HCT116 (cell line): Measurements from ENCODE around the gene TCP11. TPM values are rescaled to one million over a fixed set of nuclear protein-coding genes. Genes with fewer than 3 reads are reported as not detected.

Experiments
- ATAC-seq: fragments of 200-7000 bp; cut with Tn5 transposase; 2 replicates; pipeline ENCODE4 v1.9.1; 2020; ENCODE audit warnings: mild to moderate bottlenecking, moderate library complexity
- BruUV-seq: library from RNA; stranded (reverse); fragments of 400-500 nt; replicated peaks from 2 replicates; lab custom pipeline; 2021; lab: Mats Ljungman, UMichigan
- CTCF ChIA-PET: fragments of 300-600 bp; sonication (Branson Sonifier 250); formaldehyde crosslinking; loops from one replicate; lab custom pipeline; 2021; ENCODE audit warnings: antibody characterized with exemption; lab: Charles Lee
- POLR2A ChIA-PET: fragments of 300-600, 350-600 bp; sonication (Branson Sonifier 250); formaldehyde crosslinking; loops from one replicate; lab custom pipeline; 2021; ENCODE audit warnings: antibody characterized with exemption; lab: Charles Lee
- RAD21 ChIA-PET, 2 experiments: fragments of 300-600 bp; sonication (Branson Sonifier 250); formaldehyde crosslinking; loops; one replicate each; lab custom pipeline; 2023; ENCODE audit warnings: low total read pairs in 2 of 2; ENCODE audit not compliant: uncharacterized antibody in 2 of 2, unreplicated experiment in 2 of 2, low non-redundant PET in 1 of 2; lab: Charles Lee
- DNase-seq: peaks from one replicate; pipeline ENCODE4 v3.0.0-alpha.2; 2010; ENCODE audit warnings: low read depth, low spot score
- H2AFZ ChIP-seq: fragments of 200-600 bp; shearing (Covaris generic), sonication (generic); 2 replicates; pipeline ENCODE4 v1.6.1; 2017; ENCODE audit warnings: low read depth, mixed run types, mixed read lengths, antibody characterized with exemption, low read length; ENCODE audit not compliant: poor library complexity, severe bottlenecking
- H3K27ac ChIP-seq: 2 replicates; pipeline ENCODE4 v1.5.1; 2012; ENCODE audit warnings: low read depth, low read length
- H3K27me3 ChIP-seq: fragments of 200-600 bp; sonication (generic); 2 replicates; pipeline ENCODE4 v1.6.1; 2016; ENCODE audit warnings: mixed run types, low read length, mixed read lengths; ENCODE audit not compliant: insufficient read depth
- H3K36me3 ChIP-seq, 2 experiments: fragments of 200-500 bp in 1 of 2; fragments of 200-600 bp in 1 of 2; sonication (Bioruptor generic) in 1 of 2; sonication (generic) in 1 of 2; 2 replicates each; pipeline versions ENCODE4 v1.5.1 to v1.6.1; 2014 to 2016; ENCODE audit warnings: low read length in 2 of 2, inconsistent platforms in 1 of 2, mixed read lengths in 1 of 2, mixed run types in 1 of 2; ENCODE audit not compliant: insufficient read depth in 2 of 2, control insufficient read depth in 1 of 2
- H3K4me1 ChIP-seq, 2 experiments: fragments of 200-600 bp in 1 of 2; sonication (generic) in 1 of 2; 2 replicates each; pipeline versions ENCODE4 v1.5.1 to v1.6.1; 2012 to 2017; ENCODE audit warnings: low read length in 2 of 2, inconsistent platforms in 1 of 2, mild to moderate bottlenecking in 1 of 2, mixed read lengths in 1 of 2, mixed run types in 1 of 2, moderate library complexity in 1 of 2; ENCODE audit not compliant: insufficient read depth in 2 of 2, control insufficient read depth in 1 of 2
- H3K4me2 ChIP-seq: fragments of 200-600 bp; sonication (generic); 2 replicates; pipeline ENCODE4 v1.6.1; 2017; ENCODE audit warnings: mixed run types, low read length, mixed read lengths
- H3K4me3 ChIP-seq, 2 experiments: fragments of 200-600 bp in 1 of 2; sonication (generic) in 1 of 2; replicated peaks in 1 of 2; 2 replicates each; pipeline ENCODE4 v1.5.1; 2011 to 2016; ENCODE audit warnings: low read length in 2 of 2, control low read depth in 1 of 2, low read depth in 1 of 2, mild to moderate bottlenecking in 1 of 2, mixed read lengths in 1 of 2, mixed run types in 1 of 2
- H3K79me2 ChIP-seq: fragments of 200-600 bp; sonication (generic); 2 replicates; pipeline ENCODE4 v1.6.1; 2017; ENCODE audit warnings: mild to moderate bottlenecking, mixed run types, low read length, moderate library complexity, mixed read lengths; ENCODE audit not compliant: insufficient read depth
- H3K9ac ChIP-seq: fragments of 200-600 bp; sonication (generic); 2 replicates; pipeline ENCODE4 v1.6.1; 2016; ENCODE audit warnings: low read length, mixed read lengths
- H3K9me2 ChIP-seq: fragments of 200-600 bp; sonication (generic), shearing (Covaris generic); 2 replicates; pipeline ENCODE4 v1.6.1; 2017; ENCODE audit warnings: mixed run types, mild to moderate bottlenecking, moderate library complexity; ENCODE audit not compliant: insufficient read depth
- H3K9me3 ChIP-seq, 2 experiments: fragments of 200-500 bp in 1 of 2; fragments of 200-600 bp in 1 of 2; sonication (Bioruptor generic) in 1 of 2; sonication (generic) in 1 of 2; 2 replicates each; pipeline ENCODE4 v1.6.1; 2014 to 2017; ENCODE audit warnings: low read length in 2 of 2, mixed read lengths in 2 of 2, inconsistent platforms in 1 of 2, low read depth in 1 of 2, mild to moderate bottlenecking in 1 of 2, mixed run types in 1 of 2, moderate library complexity in 1 of 2; ENCODE audit not compliant: control insufficient read depth in 1 of 2, insufficient read depth in 1 of 2
- H4K20me1 ChIP-seq: fragments of 200-600 bp; sonication (generic), shearing (Covaris generic); 2 replicates; pipeline ENCODE4 v1.6.1; 2017; ENCODE audit warnings: mixed run types, mild to moderate bottlenecking, moderate library complexity; ENCODE audit not compliant: insufficient read depth
- CTCF ChIP-seq, 3 experiments: fragments of 200-600 bp in 1 of 3; sonication (generic) in 1 of 3; IDR thresholded peaks in 2 of 3; conservative IDR thresholded peaks in 1 of 3; 2 replicates each; pipeline ENCODE4 v1.5.1; 2012 to 2017; ENCODE audit warnings: low read depth in 2 of 3, low read length in 2 of 3, antibody characterized with exemption in 1 of 3, borderline replicate concordance in 1 of 3, control low read depth in 1 of 3, mild to moderate bottlenecking in 1 of 3, mixed read lengths in 1 of 3, mixed run types in 1 of 3, moderate library complexity in 1 of 3; ENCODE audit not compliant: insufficient read depth in 1 of 3
- EGR1 ChIP-seq: IDR thresholded peaks from 2 replicates; pipeline ENCODE4 v1.6.1; 2012; ENCODE audit warnings: low read depth
- EZH2phosphoT487 ChIP-seq: fragments of 200-600 bp; IDR thresholded peaks from 2 replicates; pipeline ENCODE4 v1.6.1; 2018; ENCODE audit warnings: antibody characterized with exemption, borderline replicate concordance
- FOSL1 ChIP-seq: IDR thresholded peaks from 2 replicates; pipeline ENCODE4 v1.6.1; 2012; ENCODE audit warnings: low read depth
- JUND ChIP-seq: IDR thresholded peaks from 2 replicates; pipeline ENCODE4 v1.6.1; 2012
- RAD21 ChIP-seq: IDR thresholded peaks from 2 replicates; pipeline ENCODE4 v1.6.1; 2012; ENCODE audit warnings: low read depth, mild to moderate bottlenecking
- SP1 ChIP-seq: IDR thresholded peaks from 2 replicates; pipeline ENCODE4 v1.6.1; 2012; ENCODE audit warnings: low read depth
- YY1 ChIP-seq: IDR thresholded peaks from 2 replicates; pipeline ENCODE4 v1.6.1; 2011; ENCODE audit warnings: low read length, low read depth, moderate library complexity, mild to moderate bottlenecking; ENCODE audit not compliant: insufficient replicate concordance; ENCODE audit errors: extremely low read depth
- intact Hi-C: fragments of 100-400 bp; cut with micrococcal nuclease; formaldehyde crosslinking; loops from 2 replicates; pipeline ENCODE4 v1.10.0; 2022
- total RNA-seq: library from RNA; stranded (reverse); gene quantifications from one replicate; pipeline ENCODE4 v1.2.1, GENCODE V29; 2021; ENCODE audit not compliant: unreplicated experiment

Gene TCP11
- total RNA-seq, 1 experiment from 2014 or later: not detected

GRCh38 chr6:35080821-35081425 lies 60.2 kb downstream of the TCP11 start:
- no peak overlapping the region for H3K27ac ChIP-seq
- RAD21 ChIA-PET: no interaction called here
- intact Hi-C loops: no loop called here
- H3K36me3 ChIP-seq: peaks cover 0 to 2% of the 10 kb centered on the region in 2 experiments; a peak in 1 of 4 replicates
- no peaks in the 10 kb centered on the region for H4K20me1 ChIP-seq
- DNase-seq (no peak), ATAC-seq (no peak)
- no peaks in the 10 kb centered on the region for H3K4me1 ChIP-seq
- no TSS peak for BruUV-seq
- no peak overlapping the region for H3K9ac ChIP-seq
- no peak overlapping the region for H3K4me3 ChIP-seq
- POLR2A ChIA-PET: no interaction called here
- no peak for TF ChIP-seq EGR1
- no peak for TF ChIP-seq SP1
- TF ChIP-seq JUND: no peak
- no peak for TF ChIP-seq YY1
- TF ChIP-seq EZH2phosphoT487: no peak
- no peak for TF ChIP-seq FOSL1
- no peaks in the 10 kb centered on the region for H3K27me3 ChIP-seq
- no peaks in the 10 kb centered on the region for H3K9me2 ChIP-seq
- no peak overlapping the region for H3K4me2 ChIP-seq
- H3K79me2 ChIP-seq: no peaks in the 10 kb centered on the region
- no peak overlapping the region for H2AFZ ChIP-seq
- H3K9me3 ChIP-seq: no peaks in the 10 kb centered on the region
- CTCF ChIA-PET: no interaction called here

- H4K20me1 ChIP-seq: no peaks in the 10 kb centered on the region
- H3K4me1 ChIP-seq: no peaks in the 10 kb centered on the region
- no peak overlapping the region for H3K27ac ChIP-seq
- intact Hi-C loops: no loop called here
- no peak overlapping the region for H3K9ac ChIP-seq
- H3K4me3 ChIP-seq: no peak overlapping the region
- peaks cover 0 to 2% of the 10 kb centered on the region in 2 experiments; a peak in 1 of 4 replicates for H3K36me3 ChIP-seq
- BruUV-seq: no TSS peak
- no peaks in the 10 kb centered on the region for H3K27me3 ChIP-seq
- no peak overlapping the region for H3K4me2 ChIP-seq
- RAD21 ChIA-PET: no interaction called here
- no peak for ATAC-seq
- no peak for DNase-seq
- no peaks in the 10 kb centered on the region for H3K79me2 ChIP-seq
- no peaks in the 10 kb centered on the region for H3K9me2 ChIP-seq
- H3K9me3 ChIP-seq: no peaks in the 10 kb centered on the region
- POLR2A ChIA-PET: no interaction called here
- no peak for TF ChIP-seq RAD21
- no peak for TF ChIP-seq CTCF (IDR thresholded peaks at IDR 0.05 in 2 of 3, conservative IDR thresholded peaks at IDR 0.05 in 1 of 3; ENCODE audit: borderline replicate concordance in 1 of 3, insufficient read depth in 1 of 3, low read depth in 2 of 3, low read length in 2 of 3)
- TF ChIP-seq JUND: no peak
- H2AFZ ChIP-seq: no peak overlapping the region
- CTCF ChIA-PET: no interaction called here
Observed at GRCh38 chr6:35080016-35080680, 61.0 kb downstream of the TCP11 start.
